C4-2B (cell line): Measurements from ENCODE around the gene CHMP5.

ENCODE experiments used
- ZFX ChIP-seq: fragments of 450-650 bp; IDR thresholded peaks from 2 replicates; pipeline ENCODE4 v1.6.1; 2017
- TF ChIP-seq, protein P1 (sequence below): fragments of 450-650 bp; conservative IDR thresholded peaks from 2 replicates; pipeline ENCODE4 v1.5.1; 2017; ENCODE audit warnings: mild to moderate bottlenecking

DNA sequence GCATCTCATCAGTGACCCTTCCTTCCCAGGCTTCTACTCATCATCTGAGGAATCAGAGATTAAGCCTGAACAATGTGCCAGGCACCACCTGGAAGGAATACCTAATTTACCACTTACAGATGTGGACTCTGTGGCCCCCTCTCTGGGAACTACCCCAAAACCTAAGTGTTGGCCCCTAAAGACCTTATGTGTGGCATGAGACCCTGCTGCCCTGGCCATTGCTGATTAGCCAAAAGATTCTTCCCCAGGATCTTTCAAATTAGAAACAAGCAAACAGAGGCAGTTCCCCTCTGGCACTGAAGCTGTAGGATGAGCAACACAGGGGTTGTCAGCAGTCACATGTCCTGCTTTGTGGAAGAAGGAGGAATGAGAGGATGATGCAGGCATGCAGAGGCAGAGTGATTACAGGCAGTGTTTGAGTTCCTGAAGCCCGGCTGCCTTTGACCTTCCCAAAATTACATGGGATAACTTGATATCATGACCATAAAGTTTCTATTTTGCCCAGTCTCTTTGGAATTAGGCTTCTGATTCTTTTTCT, 14.3 kb upstream of the CHMP5 start:
- TF ChIP-seq, protein P1, sequence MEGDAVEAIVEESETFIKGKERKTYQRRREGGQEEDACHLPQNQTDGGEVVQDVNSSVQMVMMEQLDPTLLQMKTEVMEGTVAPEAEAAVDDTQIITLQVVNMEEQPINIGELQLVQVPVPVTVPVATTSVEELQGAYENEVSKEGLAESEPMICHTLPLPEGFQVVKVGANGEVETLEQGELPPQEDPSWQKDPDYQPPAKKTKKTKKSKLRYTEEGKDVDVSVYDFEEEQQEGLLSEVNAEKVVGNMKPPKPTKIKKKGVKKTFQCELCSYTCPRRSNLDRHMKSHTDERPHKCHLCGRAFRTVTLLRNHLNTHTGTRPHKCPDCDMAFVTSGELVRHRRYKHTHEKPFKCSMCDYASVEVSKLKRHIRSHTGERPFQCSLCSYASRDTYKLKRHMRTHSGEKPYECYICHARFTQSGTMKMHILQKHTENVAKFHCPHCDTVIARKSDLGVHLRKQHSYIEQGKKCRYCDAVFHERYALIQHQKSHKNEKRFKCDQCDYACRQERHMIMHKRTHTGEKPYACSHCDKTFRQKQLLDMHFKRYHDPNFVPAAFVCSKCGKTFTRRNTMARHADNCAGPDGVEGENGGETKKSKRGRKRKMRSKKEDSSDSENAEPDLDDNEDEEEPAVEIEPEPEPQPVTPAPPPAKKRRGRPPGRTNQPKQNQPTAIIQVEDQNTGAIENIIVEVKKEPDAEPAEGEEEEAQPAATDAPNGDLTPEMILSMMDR = no peak
- TF ChIP-seq ZFX = no peak
